AG20443 (cell line): ENCODE results near the gene RALGDS.
"Not testable (repeated sequence)": the region's sequence is repeated elsewhere in the genome, so short reads cannot be mapped to it uniquely, and the experiment has no call there.

Experiments used
- DNase-seq: peaks from one replicate; pipeline ENCODE4 v3.0.0; 2012; ENCODE audit warnings: low spot score, mixed read lengths

RALGDS gene

DNA sequence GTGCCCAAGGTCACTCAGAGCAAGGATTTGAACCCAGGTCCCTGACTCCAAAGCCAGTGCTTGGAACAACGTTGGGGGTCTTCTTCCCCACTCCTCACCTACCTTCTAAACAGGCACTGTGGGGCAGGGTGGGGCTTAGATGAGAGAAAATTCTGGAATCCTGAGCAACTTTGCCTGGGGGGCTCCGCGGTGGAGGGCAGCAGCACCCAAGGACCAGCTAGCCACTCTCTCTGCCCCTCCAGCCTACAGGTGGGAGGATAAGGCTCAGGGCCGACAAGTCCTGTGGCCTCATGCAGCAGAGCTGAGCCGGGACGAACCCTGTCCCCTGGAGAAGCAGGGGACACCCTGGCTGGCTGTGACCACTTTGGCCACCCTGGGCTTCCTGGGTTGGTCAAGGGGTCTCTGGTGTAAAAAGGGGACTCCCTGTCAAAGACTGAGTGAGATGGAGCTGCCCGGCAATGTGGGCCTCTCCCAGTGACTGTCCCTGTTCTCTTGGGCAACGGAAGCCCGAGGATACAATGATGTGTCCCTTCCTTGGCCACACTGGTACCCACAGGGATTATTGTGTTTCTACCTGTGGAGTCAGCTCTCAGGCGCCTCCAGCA lies 32.8 kb downstream of the RALGDS start:
- no peak for DNase-seq

DNA sequence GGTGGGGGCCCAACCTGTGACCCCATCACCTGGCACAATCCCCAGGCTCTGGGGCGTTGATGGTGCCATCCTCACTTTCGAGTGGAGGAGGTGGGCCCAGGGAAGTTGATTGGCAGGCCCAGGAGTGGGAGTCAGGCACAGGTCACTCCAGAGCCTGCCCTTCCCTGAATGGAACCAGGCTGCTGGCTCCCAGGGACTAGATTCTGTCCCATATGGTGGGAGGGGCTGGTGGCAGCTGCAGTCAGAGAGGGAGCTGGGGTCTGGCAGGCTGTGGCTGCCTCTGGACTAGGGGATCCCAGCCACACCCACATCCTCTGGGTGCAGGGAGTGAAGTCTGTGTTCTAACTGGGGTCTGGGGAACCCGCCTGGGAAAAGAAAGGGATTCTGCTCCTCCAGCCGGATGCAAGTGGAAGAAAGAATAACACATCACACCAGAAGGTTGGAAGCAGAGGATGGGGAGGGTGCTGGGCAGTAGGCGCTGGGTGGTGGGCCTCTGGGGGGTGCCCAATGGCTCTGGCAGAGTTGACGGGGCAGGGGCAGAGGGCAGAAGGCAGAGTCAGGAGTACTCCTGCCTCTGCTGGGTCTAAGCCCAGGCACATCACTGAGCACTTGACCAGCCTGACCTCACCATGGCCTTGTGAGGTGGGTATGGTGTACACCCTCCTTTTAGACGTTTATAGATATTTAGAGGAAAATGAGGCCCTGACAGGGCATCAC lies 33.5 kb downstream of the RALGDS start:
- no peak for DNase-seq

GRCh38 chr9:133086894-133087293 lies 34.1 kb downstream of the RALGDS start:
- DNase-seq, result no peak

- DNase-seq, result not testable (repeated sequence)
These were observed 34.7 kb downstream of the RALGDS start for GRCh38 chr9:133086212-133086860.

DNA sequence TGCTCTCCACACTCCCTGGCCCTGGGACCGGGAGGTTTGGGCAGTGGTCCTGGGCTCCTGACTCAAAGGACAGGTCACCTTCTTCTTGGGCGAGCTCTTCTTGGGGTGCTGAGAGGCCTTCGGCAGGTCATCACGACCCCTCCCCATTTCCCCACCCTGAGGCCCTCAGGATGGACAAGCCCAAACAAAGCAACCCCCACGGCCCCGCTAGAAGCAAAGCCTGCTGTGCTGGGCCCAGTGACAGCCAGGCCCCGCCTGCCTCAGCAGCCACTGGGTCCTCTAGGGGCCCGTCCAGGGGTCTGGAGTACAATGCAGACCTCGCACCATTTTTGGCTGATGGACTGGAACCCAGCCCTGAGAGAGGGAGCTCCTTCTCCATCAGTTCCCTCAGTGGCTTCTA lies 37.4 kb downstream of the RALGDS start:
- DNase-seq, result not testable (repeated sequence)

DNA sequence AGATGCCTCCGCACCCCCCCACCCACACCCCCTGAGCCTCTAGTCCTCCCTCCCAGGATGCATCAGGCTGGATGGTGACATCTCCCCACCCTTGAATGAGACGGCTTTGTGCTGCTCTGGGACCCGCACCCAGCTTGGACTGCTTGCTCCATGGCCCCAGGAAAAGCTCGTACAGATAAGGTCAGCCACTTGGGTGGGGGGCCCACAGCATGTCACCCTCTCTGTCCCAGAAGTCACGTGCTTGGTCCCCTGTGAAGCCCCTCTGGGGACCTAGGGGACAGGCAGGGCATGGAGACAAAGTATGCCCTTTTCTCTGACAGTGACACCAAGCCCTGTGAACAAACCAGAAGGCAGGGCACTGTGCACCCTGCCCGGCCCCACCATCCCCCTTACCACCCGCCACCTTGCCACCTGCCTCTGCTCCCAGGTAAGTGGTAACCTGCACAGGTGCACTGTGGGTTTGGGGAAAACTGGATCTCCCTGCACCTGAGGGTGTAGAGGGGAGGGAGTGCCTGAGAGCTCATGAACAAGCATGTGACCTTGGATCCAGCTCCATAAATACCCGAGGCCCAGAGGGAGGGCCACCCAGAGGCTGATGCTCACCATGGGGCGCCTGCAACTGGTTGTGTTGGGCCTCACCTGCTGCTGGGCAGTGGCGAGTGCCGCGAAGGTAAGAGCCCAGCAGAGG lies 38.9 kb downstream of the RALGDS start:
- DNase-seq, result peak; percentile 2

DNA sequence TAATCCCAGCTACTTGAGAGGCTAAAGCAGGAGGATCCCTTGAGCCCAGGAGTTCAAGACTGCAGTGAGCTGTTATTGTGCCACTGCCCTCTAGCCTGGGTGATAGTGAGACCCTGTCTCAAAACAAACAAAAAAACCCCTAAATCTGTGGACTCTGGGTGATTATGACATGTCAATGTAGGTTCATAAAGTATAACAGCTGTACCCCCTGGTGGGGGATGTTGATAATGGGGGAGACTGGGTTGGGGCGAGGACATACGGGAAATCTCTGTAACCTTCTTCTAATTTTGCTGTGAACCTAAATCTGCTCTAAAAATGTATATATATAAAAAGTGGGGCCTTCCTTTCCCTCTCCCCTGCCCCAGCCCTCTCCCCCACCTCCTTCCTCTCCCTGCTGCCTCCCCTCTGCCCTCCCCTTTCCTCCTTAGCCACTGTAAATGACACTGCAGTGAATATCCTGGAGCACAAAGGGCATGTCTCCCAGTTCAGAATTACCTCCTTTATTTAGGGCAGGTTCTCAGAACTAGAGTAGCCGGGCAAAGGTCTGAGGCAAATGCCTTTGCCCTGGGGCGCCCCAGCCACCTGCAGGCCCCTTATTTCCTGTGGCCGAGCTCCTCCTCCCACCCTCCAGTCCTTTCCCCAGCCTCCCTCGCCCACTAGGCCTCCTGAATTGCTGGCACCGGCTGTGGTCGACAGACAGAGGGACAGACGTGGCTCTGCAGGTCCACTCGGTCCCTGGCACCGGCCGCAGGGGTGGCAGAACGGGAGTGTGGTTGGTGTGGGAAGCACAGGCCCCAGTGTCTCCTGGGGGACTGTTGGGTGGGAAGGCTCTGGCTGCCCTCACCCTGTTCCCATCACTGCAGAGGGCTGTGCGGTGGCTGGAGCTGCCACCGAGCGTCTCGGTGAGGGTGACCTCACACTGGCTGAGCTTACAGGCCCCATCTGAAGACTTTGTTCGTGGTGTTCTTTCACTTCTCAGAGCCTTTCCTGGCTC lies 40.0 kb downstream of the RALGDS start:
- DNase-seq, result not testable (repeated sequence)

DNA sequence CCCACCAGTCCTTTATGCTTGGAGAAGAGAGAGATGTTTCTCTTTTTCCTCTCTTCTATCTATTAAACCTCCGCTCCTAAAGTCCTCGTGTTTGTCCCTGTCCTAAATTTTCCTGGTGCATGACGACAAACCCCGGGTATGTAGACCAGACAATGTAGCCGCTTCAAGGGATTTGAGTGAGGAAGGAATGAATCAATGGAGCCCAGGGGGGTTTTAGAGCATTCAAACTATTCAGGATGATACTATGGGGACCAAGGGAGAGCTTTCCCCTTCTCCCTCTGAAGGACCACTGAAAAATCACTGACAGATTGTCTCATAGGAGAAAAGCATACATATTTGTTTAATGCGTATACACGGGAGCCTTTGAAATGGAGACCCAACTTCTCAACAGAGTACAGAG lies 40.9 kb downstream of the RALGDS start:
- DNase-seq, result peak; percentile 3

DNA sequence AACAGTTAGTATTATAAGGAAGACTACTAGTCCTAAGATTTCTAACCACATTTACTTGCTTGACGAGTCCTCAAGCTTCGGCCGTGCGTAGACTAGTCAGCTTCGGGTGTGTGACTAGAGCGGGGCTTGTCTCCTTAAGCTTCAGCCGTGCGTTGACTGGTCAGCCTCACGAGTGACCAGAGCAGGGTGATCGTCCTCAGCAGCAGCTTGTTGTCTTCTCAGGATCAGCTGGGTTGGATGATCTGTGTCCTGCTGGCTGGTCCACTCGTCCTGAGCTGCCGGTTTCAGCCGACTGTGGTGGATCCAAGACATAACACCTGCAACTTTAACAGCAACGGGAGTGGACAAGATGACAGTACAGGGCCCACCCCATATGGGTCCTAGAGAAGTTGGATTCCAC lies 42.6 kb downstream of the RALGDS start:
- no peak for DNase-seq

GRCh38 chr9:133076691-133077090 lies 44.3 kb downstream of the RALGDS start:
- DNase-seq, result no peak

GRCh38 chr9:133075925-133076630 lies 45.0 kb downstream of the RALGDS start:
- peak; percentile 80 for DNase-seq

- DNase-seq, result peak; percentile 39
These were observed 46.9 kb downstream of the RALGDS start for GRCh38 chr9:133074111-133074651.

- DNase-seq, result peak; percentile 6
These were observed 47.7 kb downstream of the RALGDS start for GRCh38 chr9:133073086-133074014.

DNA sequence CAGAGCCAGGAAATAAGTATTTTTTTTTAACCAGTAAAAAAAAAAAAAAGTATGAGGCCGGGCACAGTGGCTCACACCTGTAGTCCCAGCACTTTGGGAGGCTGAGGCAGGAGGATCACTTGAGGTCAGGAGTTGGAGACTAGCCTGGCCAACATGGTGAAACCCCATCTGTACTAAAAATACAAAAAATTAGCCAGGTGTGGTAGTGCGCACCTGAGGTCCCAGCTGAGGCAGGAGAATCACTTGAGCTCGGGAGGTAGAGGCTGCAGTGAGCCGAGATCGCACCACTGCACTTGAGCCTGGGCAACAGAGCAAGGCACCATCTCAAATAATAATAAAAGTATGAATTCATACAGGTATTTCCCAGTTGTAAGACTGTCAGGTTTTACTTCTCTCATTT lies 48.8 kb downstream of the RALGDS start:
- not testable (repeated sequence) for DNase-seq

DNA sequence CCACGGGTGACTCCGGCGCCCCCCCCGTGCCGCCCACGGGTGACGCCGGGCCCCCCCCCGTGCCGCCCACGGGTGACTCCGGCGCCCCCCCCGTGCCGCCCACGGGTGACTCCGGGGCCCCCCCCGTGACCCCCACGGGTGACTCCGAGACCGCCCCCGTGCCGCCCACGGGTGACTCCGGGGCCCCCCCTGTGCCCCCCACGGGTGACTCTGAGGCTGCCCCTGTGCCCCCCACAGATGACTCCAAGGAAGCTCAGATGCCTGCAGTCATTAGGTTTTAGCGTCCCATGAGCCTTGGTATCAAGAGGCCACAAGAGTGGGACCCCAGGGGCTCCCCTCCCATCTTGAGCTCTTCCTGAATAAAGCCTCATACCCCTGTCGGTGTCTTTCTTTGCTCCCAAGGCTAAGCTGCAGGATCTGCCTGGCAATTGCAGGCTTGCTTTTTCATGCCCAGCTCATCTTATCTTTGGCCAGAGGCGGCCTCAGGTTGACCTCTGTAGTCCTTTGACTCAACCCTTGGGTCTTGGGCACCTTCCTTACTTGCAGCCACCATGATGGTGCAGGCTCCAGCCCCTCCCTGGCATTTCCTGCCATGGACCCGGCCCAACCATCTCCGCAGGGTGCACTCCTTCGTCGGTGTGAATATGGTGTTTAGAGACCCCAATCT lies 49.4 kb downstream of the RALGDS start:
- DNase-seq, result no peak

DNA sequence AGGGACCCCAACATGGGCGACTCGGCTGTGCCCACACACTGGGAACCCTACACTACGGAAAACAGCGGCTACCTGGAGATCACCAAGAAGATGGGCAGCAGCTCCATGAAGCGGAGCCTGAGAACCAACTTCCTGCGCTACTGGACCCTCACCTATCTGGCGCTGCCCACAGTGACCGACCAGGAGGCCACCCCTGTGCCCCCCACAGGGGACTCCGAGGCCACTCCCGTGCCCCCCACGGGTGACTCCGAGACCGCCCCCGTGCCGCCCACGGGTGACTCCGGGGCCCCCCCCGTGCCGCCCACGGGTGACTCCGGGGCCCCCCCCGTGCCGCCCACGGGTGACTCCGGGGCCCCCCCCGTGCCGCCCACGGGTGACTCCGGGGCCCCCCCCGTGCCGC lies 50.1 kb downstream of the RALGDS start:
- not testable (repeated sequence) for DNase-seq

- DNase-seq, result not testable (repeated sequence)
These were observed 50.5 kb downstream of the RALGDS start for GRCh38 chr9:133070500-133070961.

- DNase-seq, result not testable (repeated sequence)
These were observed 52.6 kb downstream of the RALGDS start for GRCh38 chr9:133068431-133068830.

GRCh38 chr9:133067813-133068212 lies 53.2 kb downstream of the RALGDS start:
- no peak for DNase-seq
